Right atrium auricular region (tissue), 2 donors: ENCODE data around the gene ACSL4. TPM values are rescaled to one million over a fixed set of nuclear protein-coding genes. Genes with fewer than 3 reads are reported as not detected.

ENCODE experiments used
- DNase-seq: peaks from one replicate; pipeline ENCODE4 v3.0.0-alpha.2; 2019; ENCODE audit warnings: low spot score
- H3K27ac ChIP-seq, 2 donors: fragments of 200-600 bp; sonication (generic); 1 replicate in 1 of 2; 2 replicates in 1 of 2; pipeline ENCODE4 v1.5.1; 2016 to 2019
- H3K27me3 ChIP-seq, 2 donors: fragments of 200-600 bp; sonication (generic); one replicate each; pipeline versions ENCODE4 v1.5.1 to v1.6.0; 2017 to 2019
- H3K36me3 ChIP-seq: fragments of 200-600 bp; sonication (generic); one replicate; pipeline ENCODE4 v1.5.1; 2016
- H3K4me1 ChIP-seq, 2 donors: fragments of 200-600 bp; sonication (generic); one replicate each; pipeline versions ENCODE4 v1.5.1 to v1.6.0; 2017 to 2019
- H3K4me3 ChIP-seq, 2 donors: fragments of 200-600 bp; sonication (generic); 1 replicate in 1 of 2; 2 replicates in 1 of 2; pipeline ENCODE4 v1.5.1; 2017 to 2019; ENCODE audit warnings: mild to moderate bottlenecking in 1 of 2, moderate library complexity in 1 of 2
- H3K9me3 ChIP-seq, 2 donors: fragments of 200-600 bp; sonication (generic); one replicate each; pipeline ENCODE4 v1.5.1; 2019
- CTCF ChIP-seq, 2 donors: fragments of 200-600 bp; sonication (generic); IDR thresholded peaks; one replicate each; pipeline ENCODE4 v1.5.1; 2019; ENCODE audit warnings: antibody characterized with exemption in 2 of 2
- total RNA-seq, 2 donors: library from RNA; depleted of rRNA; stranded (reverse); fragments of >200 nt; gene quantifications; one replicate each; pipeline ENCODE4 v1.1.0, GENCODE V29; 2016

The ACSL4 gene
- total RNA-seq, 2 donors from 2014 or later: 40.5 to 45.5 TPM

GRCh38 chrX:109695637-109696036 is 37.4 kb downstream of the ACSL4 start:
- no peak overlapping the region for H3K27ac ChIP-seq
- no peak for TF ChIP-seq CTCF (IDR thresholded peaks at IDR 0.05)
- no peak overlapping the region for H3K4me3 ChIP-seq
- no peaks in the 10 kb centered on the region for H3K27me3 ChIP-seq
- no peak for DNase-seq
- no peaks in the 10 kb centered on the region for H3K36me3 ChIP-seq
- no peaks in the 10 kb centered on the region for H3K9me3 ChIP-seq
- no peaks in the 10 kb centered on the region for H3K4me1 ChIP-seq

GRCh38 chrX:109691752-109692151 is 41.3 kb downstream of the ACSL4 start:
- Histone ChIP-seq H3K36me3 (no peaks in the 10 kb centered on the region), H3K27ac (no peak overlapping the region), H3K27me3 (no peaks in the 10 kb centered on the region), H3K4me3 (no peak overlapping the region), H3K9me3 (no peaks in the 10 kb centered on the region), H3K4me1 (no peaks in the 10 kb centered on the region)
- no peak for TF ChIP-seq CTCF (IDR thresholded peaks at IDR 0.05)
- no peak for DNase-seq

GRCh38 chrX:109691277-109691676 is 41.8 kb downstream of the ACSL4 start:
- Histone ChIP-seq H3K36me3 (no peaks in the 10 kb centered on the region), H3K4me1 (no peaks in the 10 kb centered on the region), H3K27ac (no peak overlapping the region), H3K4me3 (no peak overlapping the region), H3K9me3 (no peaks in the 10 kb centered on the region), H3K27me3 (no peaks in the 10 kb centered on the region)
- no peak for TF ChIP-seq CTCF (IDR thresholded peaks at IDR 0.05)
- no peak for DNase-seq

GRCh38 chrX:109687903-109688302 is 45.2 kb downstream of the ACSL4 start:
- no peaks in the 10 kb centered on the region for H3K36me3 ChIP-seq
- no peak for TF ChIP-seq CTCF (IDR thresholded peaks at IDR 0.05)
- no peak for DNase-seq
- no peak overlapping the region for H3K4me3 ChIP-seq
- H3K9me3 ChIP-seq: no peaks in the 10 kb centered on the region
- H3K27ac ChIP-seq: no peak overlapping the region
- H3K4me1 ChIP-seq: no peaks in the 10 kb centered on the region
- no peaks in the 10 kb centered on the region for H3K27me3 ChIP-seq

- Histone ChIP-seq H3K27me3 (no peaks in the 10 kb centered on the region), H3K27ac (no peak overlapping the region), H3K4me3 (no peak overlapping the region), H3K9me3 (no peaks in the 10 kb centered on the region), H3K4me1 (no peaks in the 10 kb centered on the region), H3K36me3 (no peaks in the 10 kb centered on the region)
- no peak for DNase-seq
- no peak for TF ChIP-seq CTCF (IDR thresholded peaks at IDR 0.05)
These were observed 47.4 kb downstream of the ACSL4 start for GRCh38 chrX:109685656-109686078.

GRCh38 chrX:109684136-109684535 is 48.9 kb downstream of the ACSL4 start:
- H3K4me3 ChIP-seq: no peak overlapping the region
- no peak for TF ChIP-seq CTCF (IDR thresholded peaks at IDR 0.05)
- no peak for DNase-seq
- H3K27me3 ChIP-seq: no peaks in the 10 kb centered on the region
- H3K4me1 ChIP-seq: no peaks in the 10 kb centered on the region
- peaks cover 8% of the 10 kb centered on the region for H3K36me3 ChIP-seq
- H3K9me3 ChIP-seq: no peaks in the 10 kb centered on the region
- no peak overlapping the region for H3K27ac ChIP-seq
